ENCODE results near the gene POLRMT.

POLRMT gene

GRCh38 chr19:615619-616018, 17.7 kb downstream of the POLRMT start:
- no peak overlapping the region for H3K4me3 ChIP-seq (replicated peaks; ENCODE audit: low read depth, low read length)
- no peak for DNase-seq (ENCODE audit: extremely low read depth, insufficient read length)
- TF ChIP-seq CTCF (IDR thresholded peaks at IDR 0.05; ENCODE audit: insufficient read depth, low read length, poor library complexity, severe bottlenecking): no peak
- no peaks in the 10 kb centered on the region for H3K27me3 ChIP-seq (replicated peaks; ENCODE audit: control insufficient read depth, insufficient read depth, low read length)
- peaks cover 15% of the 10 kb centered on the region for H3K36me3 ChIP-seq (ENCODE audit: control insufficient read depth, insufficient read depth, low read length)

GRCh38 chr19:613732-614567, 19.4 kb downstream of the POLRMT start:
- no peak for DNase-seq (ENCODE audit: extremely low read depth, insufficient read length)
- Histone ChIP-seq H3K27me3 (replicated peaks; ENCODE audit: control insufficient read depth, insufficient read depth, low read length) (no peaks in the 10 kb centered on the region), H3K4me3 (replicated peaks; ENCODE audit: low read depth, low read length) (no peak overlapping the region), H3K36me3 (ENCODE audit: control insufficient read depth, insufficient read depth, low read length) (peaks cover 7% of the 10 kb centered on the region)
- no peak for TF ChIP-seq CTCF (IDR thresholded peaks at IDR 0.05; ENCODE audit: insufficient read depth, low read length, poor library complexity, severe bottlenecking)

GRCh38 chr19:612941-613340, 20.4 kb downstream of the POLRMT start:
- Histone ChIP-seq H3K36me3 (ENCODE audit: control insufficient read depth, insufficient read depth, low read length) (peaks cover 2% of the 10 kb centered on the region), H3K27me3 (replicated peaks; ENCODE audit: control insufficient read depth, insufficient read depth, low read length) (no peaks in the 10 kb centered on the region), H3K4me3 (replicated peaks; ENCODE audit: low read depth, low read length) (no peak overlapping the region)
- no peak for DNase-seq (ENCODE audit: extremely low read depth, insufficient read length)
- TF ChIP-seq CTCF (IDR thresholded peaks at IDR 0.05; ENCODE audit: insufficient read depth, low read length, poor library complexity, severe bottlenecking): no peak

GRCh38 chr19:611481-611868, 21.9 kb downstream of the POLRMT start:
- Histone ChIP-seq H3K36me3 (ENCODE audit: control insufficient read depth, insufficient read depth, low read length) (no peaks in the 10 kb centered on the region; the same call in none of the 2 replicates), H3K27me3 (replicated peaks; ENCODE audit: control insufficient read depth, insufficient read depth, low read length) (no peaks in the 10 kb centered on the region), H3K4me3 (replicated peaks; ENCODE audit: low read depth, low read length) (no peak overlapping the region)
- no peak for TF ChIP-seq CTCF (IDR thresholded peaks at IDR 0.05; ENCODE audit: insufficient read depth, low read length, poor library complexity, severe bottlenecking)
- DNase-seq (ENCODE audit: extremely low read depth, insufficient read length): no peak

- H3K27me3 ChIP-seq (replicated peaks; ENCODE audit: control insufficient read depth, insufficient read depth, low read length): no peaks in the 10 kb centered on the region
- peak; percentile 79 for DNase-seq (ENCODE audit: extremely low read depth, insufficient read length)
- no peak for TF ChIP-seq CTCF (IDR thresholded peaks at IDR 0.05; ENCODE audit: insufficient read depth, low read length, poor library complexity, severe bottlenecking)
- H3K4me3 ChIP-seq (replicated peaks; ENCODE audit: low read depth, low read length): peak overlapping the region; percentile 47
- H3K36me3 ChIP-seq (ENCODE audit: control insufficient read depth, insufficient read depth, low read length): no peaks in the 10 kb centered on the region; the same call in none of the 2 replicates
These were observed 22.4 kb downstream of the POLRMT start for GRCh38 chr19:610801-611480.
